GM18498 (cell line): ENCODE data around the gene ACVR2A.
A peak's percentile ranks its signal among the peaks of the same experiment; 100 is the strongest.

Source experiments
- ATAC-seq: cut with Tn5 transposase; IDR thresholded peaks from one replicate; pipeline ENCODE4 v1.9.1; 2021; ENCODE audit warnings: mild to moderate bottlenecking, moderate library complexity; ENCODE audit not compliant: unreplicated experiment

Gene ACVR2A

GRCh38 chr2:147854557-147855134, 9.8 kb downstream of the ACVR2A start:
- ATAC-seq: no peak

- ATAC-seq: no peak
These were observed 10.5 kb downstream of the ACVR2A start for GRCh38 chr2:147855316-147855715.

DNA sequence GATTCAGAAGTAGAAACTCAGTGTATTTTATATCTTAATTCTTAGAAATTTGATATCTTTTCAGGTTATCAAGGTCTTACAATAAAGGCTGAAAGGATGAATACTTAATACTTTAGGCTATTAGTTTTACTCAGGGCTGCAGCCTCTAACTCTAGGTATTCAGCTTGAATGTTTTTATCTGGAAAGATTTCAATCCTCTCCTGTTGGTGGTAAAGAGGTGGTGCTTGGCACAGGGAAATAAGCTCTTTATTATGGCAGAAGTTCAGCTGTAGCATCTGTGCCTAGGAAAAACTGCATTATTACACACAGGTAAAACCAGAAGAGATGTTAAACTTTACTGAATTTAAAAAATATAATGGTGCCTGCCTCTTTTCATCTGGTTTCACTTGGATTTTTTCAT, 11.1 kb downstream of the ACVR2A start:
- no peak for ATAC-seq

DNA sequence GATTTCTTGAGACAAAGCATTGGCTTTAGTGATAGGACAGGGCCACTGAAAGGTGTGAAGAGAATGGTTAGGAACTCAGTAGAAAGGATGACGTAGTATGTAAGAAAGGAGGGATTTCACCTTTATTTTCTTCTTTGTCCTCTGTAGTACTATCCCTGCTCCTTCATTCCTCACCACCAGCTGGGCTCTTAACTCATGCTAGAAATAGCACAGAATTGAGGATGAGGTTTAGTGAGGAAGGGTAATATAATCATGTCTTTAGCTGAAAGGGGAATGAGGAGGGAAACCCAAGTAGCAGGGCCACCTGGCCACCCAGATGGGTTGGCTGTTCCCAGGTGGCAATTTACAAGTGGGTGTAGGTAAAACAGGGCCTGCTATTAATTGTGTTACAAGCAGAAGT, 15.2 kb downstream of the ACVR2A start:
- no peak for ATAC-seq

DNA sequence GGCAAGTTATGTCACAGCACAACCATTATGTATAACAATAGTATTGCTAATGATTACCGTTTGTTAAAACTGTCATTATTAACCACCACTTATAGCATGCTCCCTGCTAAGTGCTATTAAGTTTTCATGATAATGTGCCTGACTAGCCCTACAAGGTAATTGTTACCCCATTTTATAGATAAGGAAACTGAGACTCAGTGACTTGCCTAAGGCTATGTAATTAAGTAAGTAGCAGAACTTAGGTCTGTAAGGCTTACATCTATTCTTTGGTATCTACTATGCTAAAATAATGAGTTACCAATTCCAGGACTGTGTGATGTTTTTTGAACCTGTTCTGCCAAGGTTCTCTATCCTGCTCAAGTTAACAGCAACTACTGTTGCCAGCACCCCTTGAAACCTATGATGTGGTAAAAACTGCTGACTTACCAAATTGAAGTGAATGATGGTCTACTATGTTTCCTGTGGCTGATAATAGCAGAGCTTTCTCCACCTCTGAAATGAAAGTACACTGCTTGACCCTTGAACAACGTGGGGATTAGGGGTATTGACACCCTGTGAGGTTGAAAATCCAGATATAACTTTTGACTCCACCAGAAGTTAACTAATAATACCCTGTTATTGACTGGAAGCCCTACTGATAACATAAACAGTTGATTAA, 18.2 kb downstream of the ACVR2A start:
- no peak for ATAC-seq

DNA sequence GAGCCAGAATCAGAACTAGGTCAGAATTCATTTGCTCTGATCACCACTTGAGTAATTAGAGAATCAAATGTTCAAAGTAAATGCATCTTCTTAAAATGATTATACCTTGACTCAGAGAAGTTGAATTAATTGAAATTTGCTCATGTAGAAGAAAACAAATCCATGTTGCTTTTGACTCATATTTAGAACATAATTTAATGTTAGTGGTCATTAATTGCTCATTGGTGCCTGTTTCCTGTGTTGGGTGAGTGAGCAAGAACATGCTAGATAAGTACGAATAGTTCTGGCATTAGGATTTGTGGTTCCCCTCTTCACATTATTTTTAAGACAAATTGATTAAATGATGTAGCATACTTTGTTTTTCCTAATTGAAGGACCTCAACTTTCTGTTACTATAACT, 19.0 kb downstream of the ACVR2A start:
- no peak for ATAC-seq

DNA sequence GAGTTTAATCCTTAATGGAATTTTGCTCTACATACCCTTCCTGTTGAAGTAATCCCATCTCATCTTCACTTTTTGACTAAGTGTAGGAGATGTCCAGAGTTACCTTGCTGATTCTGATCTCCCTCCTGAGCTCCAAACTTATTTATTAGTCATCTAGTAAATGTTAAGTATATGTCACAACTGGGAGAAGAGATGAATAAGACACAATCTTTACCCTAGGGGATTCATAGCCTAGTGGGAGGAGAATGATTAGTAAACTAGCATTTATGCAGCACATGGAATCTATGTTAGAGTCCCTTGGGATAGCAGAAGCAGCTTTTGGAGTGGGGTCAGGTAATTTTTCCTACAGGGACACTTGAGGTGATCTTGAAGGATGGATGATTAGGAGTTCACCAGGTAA, 20.7 kb downstream of the ACVR2A start:
- ATAC-seq: no peak

GRCh38 chr2:147867050-147867449, 22.2 kb downstream of the ACVR2A start:
- no peak for ATAC-seq

DNA sequence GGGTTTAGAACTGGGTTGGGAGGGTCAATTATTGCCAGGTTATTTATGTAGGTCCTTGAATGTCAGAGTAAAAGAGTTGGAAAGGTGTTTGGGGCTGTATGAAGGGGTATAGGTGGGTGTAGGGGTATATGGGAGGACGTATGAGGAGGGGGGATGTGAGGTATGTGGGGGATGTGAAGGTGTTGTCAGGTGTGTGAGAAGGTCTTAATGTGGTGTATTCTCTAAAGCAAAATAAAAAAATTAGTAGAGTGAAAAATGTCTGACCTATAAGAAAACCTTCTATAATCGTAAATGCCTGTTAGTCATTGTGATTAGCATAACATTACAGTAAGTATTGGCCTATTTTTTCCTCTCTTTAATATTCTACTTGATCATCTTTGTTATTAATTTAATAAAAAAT, 25.1 kb downstream of the ACVR2A start:
- ATAC-seq: no peak

- no peak for ATAC-seq
These were observed 28.1 kb downstream of the ACVR2A start for GRCh38 chr2:147872967-147873366.

GRCh38 chr2:147873859-147874483, 29.1 kb downstream of the ACVR2A start:
- ATAC-seq: no peak

DNA sequence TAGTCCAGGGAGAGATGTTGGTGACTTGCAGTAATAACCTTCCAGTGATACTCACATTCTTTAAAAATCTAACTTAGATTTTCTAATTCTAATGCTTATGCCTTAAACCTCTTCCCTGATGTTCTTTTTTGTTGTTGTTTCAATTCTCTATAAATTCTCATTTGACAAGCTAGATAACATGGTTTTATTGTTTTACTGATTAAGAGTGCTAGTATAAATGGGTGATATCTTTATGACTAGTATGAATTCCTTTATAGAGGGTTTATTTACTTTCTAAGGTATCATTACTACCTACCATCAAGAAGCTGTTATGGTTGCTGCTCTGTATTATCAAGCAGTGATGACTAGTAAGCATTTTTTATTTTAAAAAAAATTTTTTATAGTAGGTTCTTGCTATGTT, 35.0 kb downstream of the ACVR2A start:
- ATAC-seq: no peak

DNA sequence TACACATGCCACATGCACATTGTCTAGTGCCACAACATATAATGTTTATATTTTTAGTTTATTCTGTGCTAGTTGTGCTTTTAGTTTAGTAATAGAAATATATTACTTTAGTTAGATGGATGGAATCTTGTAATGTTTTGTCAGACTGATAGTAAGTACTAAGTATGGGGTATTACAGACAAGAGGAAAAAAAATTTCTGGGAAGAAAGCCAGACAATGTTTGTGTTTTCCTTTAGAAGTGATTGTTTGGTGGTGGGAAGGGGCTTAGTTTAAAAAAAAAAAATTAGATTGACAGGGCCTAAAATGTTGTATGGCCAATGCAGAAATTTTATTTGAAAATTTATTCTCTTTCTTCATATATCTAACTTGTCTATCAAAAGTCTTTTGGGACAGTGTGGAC, 37.8 kb downstream of the ACVR2A start:
- no peak for ATAC-seq

DNA sequence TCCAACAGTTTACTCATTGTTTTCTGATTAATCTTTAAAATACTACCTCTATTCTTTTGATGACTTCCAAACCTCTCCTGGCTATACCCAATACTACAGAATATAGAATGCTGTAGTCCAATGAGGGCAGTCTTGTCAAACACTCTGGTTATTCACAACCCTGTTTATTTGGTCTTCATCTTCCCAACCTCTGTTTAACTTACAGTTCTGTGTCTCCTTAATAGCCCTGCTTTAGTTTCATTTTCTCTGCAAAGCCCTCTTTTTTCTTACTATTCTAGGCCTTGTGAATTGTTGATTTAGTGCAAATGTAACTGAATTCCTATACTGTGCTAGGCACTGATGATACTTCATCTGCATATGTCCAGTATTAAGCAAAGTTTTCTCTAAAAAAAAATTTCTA, 40.0 kb downstream of the ACVR2A start:
- no peak for ATAC-seq

- no peak for ATAC-seq
These were observed 41.3 kb downstream of the ACVR2A start for GRCh38 chr2:147886136-147886535.

- peak; percentile 91 for ATAC-seq
These were observed 43.9 kb downstream of the ACVR2A start for GRCh38 chr2:147888680-147889079.

GRCh38 chr2:147904051-147904450, 59.2 kb downstream of the ACVR2A start:
- no peak for ATAC-seq

DNA sequence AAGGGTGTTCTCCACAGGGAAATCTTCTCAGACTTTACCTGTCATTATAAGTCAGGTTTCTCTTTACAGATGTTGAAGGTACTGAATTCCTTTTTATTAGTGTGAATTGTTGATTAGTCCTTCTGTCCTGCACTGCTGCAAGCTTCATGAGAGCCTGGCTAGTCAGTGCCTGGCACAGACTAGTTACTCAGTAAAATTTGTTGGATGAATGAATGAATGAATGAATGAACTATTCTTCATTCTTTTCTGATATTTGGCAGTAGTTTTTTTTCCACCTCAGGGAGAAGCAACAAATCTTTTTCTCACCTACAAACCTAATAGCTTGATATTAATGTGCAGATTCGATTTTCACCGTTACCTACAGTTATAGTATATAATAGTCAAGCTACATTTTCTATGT, 64.3 kb downstream of the ACVR2A start:
- no peak for ATAC-seq

DNA sequence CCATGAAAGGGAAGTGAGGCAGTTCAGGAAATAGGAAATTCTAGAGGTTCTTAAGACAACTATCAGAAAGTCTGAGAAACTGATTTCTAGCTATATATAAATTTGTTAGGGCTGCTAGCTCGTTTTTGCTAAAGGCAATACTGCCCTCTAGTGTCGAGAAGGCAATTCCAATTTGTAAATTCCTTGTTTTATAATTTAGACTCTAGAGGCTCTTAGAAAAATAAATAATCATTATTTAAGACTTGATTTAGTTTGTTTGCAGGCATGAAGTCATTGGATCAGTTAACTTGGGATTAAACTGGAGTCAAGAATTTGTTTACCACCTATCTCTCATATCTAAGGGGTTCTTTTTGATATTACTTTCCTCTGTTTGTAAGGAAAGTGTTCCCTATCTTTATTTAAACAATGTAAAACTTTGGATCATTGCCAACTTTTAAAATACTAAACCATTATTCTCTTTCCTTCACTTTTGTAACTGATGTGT, 66.2 kb downstream of the ACVR2A start:
- no peak for ATAC-seq

DNA sequence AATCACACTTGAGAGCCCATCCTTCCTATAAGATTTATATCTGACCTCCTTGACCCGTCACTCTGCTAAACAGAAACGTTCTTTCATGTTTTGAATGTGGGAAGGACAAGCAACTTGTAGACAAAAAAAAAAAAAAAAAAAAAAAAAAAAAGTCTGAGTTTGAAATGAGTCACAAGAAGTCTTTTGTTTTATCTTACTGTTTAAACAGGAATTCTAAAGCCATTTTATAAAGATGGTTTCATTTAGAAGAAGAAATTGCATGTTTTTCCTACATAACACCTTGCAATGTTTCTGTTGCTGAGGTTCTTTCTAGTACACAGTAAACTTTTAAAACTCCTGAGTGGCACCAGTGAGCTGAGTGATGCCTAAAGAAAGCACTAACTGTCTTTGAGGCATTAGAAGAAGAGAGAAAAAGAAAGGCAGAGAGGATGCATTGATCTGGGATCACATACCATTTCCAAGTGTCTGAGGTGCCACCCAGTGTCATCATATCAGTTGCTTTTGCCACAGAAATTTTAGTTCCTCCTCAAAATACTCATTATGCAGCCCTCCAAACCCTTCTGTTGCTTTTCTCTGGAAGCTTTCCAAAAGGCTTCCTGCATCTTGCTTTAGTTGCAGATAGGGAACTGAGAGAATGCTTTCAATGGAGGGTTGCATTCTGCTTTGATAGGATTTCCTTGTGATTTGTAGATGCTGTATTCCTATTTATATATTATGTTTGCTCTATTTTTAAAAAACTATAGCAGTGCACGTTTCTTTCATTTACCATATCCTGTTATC, 69.1 kb downstream of the ACVR2A start:
- ATAC-seq: no peak

DNA sequence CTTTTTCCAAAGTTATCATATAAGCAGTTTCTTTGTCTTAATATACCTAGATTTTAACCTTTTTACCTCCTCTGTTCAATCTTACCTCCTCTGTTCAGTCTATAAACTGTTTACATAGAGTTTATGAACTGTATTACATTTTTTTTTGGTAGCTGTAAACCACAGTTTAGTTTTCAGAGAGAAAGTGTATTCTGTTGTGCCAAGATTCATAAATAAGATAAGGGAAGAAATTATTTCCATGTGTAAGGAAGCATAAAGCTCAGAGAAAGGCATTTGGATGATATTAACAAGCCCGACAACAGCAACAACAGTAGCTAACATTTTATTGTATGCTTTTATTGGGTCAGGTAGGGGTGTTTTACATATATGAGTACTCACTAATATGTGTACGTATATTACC, 71.2 kb downstream of the ACVR2A start:
- no peak for ATAC-seq

- ATAC-seq: no peak
These were observed 71.9 kb downstream of the ACVR2A start for GRCh38 chr2:147916723-147917122.
